HEK293T (cell line): ENCODE data around the gene ROCK1.

Experiments
- CTCF ChIA-PET: fragments of 350-600 bp; formaldehyde crosslinking; extraction: SDS; loops from one replicate; lab custom pipeline; 2021; ENCODE audit warnings: antibody characterized with exemption, inconsistent platforms; lab: Yijun Ruan, JAX
- POLR2A ChIA-PET: fragments of 350-600 bp; formaldehyde crosslinking; extraction: SDS; loops from one replicate; lab custom pipeline; 2020; ENCODE audit warnings: antibody characterized with exemption, inconsistent platforms; lab: Yijun Ruan, JAX
- DNase-seq: peaks from one replicate; pipeline ENCODE4 v3.0.0; 2012; ENCODE audit warnings: mixed read lengths; ENCODE audit errors: extremely low spot score
- ARNT ChIP-seq: fragments of 450-650 bp; IDR thresholded peaks from 2 replicates; pipeline ENCODE4 v1.6.1; 2017; ENCODE audit warnings: mild to moderate bottlenecking
- BHLHE40 ChIP-seq: fragments of 450-650 bp; IDR thresholded peaks from 2 replicates; pipeline ENCODE4 v1.6.1; 2016; ENCODE audit warnings: mild to moderate bottlenecking, moderate library complexity, borderline replicate concordance
- CTBP1 ChIP-seq: fragments of 450-650 bp; IDR thresholded peaks from 2 replicates; pipeline ENCODE4 v1.6.1; 2016; ENCODE audit warnings: borderline replicate concordance
- ELF4 ChIP-seq: fragments of 450-650 bp; IDR thresholded peaks from 2 replicates; pipeline ENCODE4 v1.6.1; 2017; ENCODE audit warnings: antibody characterized with exemption
- FOXA1 ChIP-seq: fragments of 450-650 bp; IDR thresholded peaks from 2 replicates; pipeline ENCODE4 v1.6.1; 2016; ENCODE audit warnings: mild to moderate bottlenecking
- FOXK2 ChIP-seq: fragments of 450-650 bp; IDR thresholded peaks from 2 replicates; pipeline ENCODE4 v1.6.1; 2016; ENCODE audit warnings: mild to moderate bottlenecking
- FOXM1 ChIP-seq: fragments of 450-650 bp; IDR thresholded peaks from 2 replicates; pipeline ENCODE4 v1.6.1; 2017; ENCODE audit warnings: mild to moderate bottlenecking, borderline replicate concordance
- HDGF ChIP-seq: fragments of 450-650 bp; IDR thresholded peaks from 2 replicates; pipeline ENCODE4 v1.6.1; 2017; ENCODE audit warnings: antibody characterized with exemption, borderline replicate concordance
- L3MBTL2 ChIP-seq: fragments of 450-650 bp; conservative IDR thresholded peaks from 2 replicates; pipeline ENCODE4 v1.6.1; 2016; ENCODE audit warnings: mild to moderate bottlenecking
- LEF1 ChIP-seq: fragments of 450-650 bp; IDR thresholded peaks from 2 replicates; pipeline ENCODE4 v1.6.1; 2017; ENCODE audit warnings: mild to moderate bottlenecking, borderline replicate concordance
- NFRKB ChIP-seq: fragments of 450-650 bp; IDR thresholded peaks from 2 replicates; pipeline ENCODE4 v1.6.1; 2016; ENCODE audit warnings: mild to moderate bottlenecking, moderate library complexity
- PKNOX1 ChIP-seq: fragments of 450-650 bp; IDR thresholded peaks from 2 replicates; pipeline ENCODE4 v1.6.1; 2016
- SP1 ChIP-seq: fragments of 450-650 bp; IDR thresholded peaks from 2 replicates; pipeline ENCODE4 v1.6.1; 2017
- SUZ12 ChIP-seq: fragments of 450-650 bp; IDR thresholded peaks from 2 replicates; pipeline ENCODE4 v1.6.1; 2016; ENCODE audit warnings: mild to moderate bottlenecking
- TARDBP ChIP-seq: fragments of 450-650 bp; IDR thresholded peaks from 2 replicates; pipeline ENCODE4 v1.6.1; 2016
- ZNF384 ChIP-seq: fragments of 450-650 bp; IDR thresholded peaks from 2 replicates; pipeline ENCODE4 v1.6.1; 2016

Gene ROCK1

GRCh38 chr18:21063011-21063410, 48.6 kb downstream of the ROCK1 start:
- POLR2A ChIA-PET, result no interaction called here
- DNase-seq, result no peak
- no peak for TF ChIP-seq L3MBTL2
- TF ChIP-seq FOXM1, result no peak
- TF ChIP-seq HDGF, result no peak
- TF ChIP-seq ARNT, result no peak
- no peak for TF ChIP-seq BHLHE40
- TF ChIP-seq SP1, result no peak
- no peak for TF ChIP-seq NFRKB
- TF ChIP-seq ELF4, result no peak
- no peak for TF ChIP-seq CTBP1
- no peak for TF ChIP-seq FOXK2
- CTCF ChIA-PET, result no interaction called here

- ChIA-PET CTCF (no interaction called here), POLR2A (no interaction called here)
- TF ChIP-seq SUZ12 (no peak), BHLHE40 (no peak), ARNT (no peak), PKNOX1 (no peak), ZNF384 (no peak), HDGF (no peak), FOXM1 (no peak), TARDBP (no peak), LEF1 (no peak), FOXA1 (no peak), SP1 (no peak), L3MBTL2 (no peak), FOXK2 (no peak), CTBP1 (no peak)
- no peak for DNase-seq
These were observed 54.5 kb downstream of the ROCK1 start for GRCh38 chr18:21057112-21057511.

- POLR2A ChIA-PET, result no interaction called here
- DNase-seq, result no peak
- no peak for TF ChIP-seq FOXM1
- no peak for TF ChIP-seq SP1
- TF ChIP-seq ZNF384, result no peak
- no peak for TF ChIP-seq ELF4
- no peak for TF ChIP-seq PKNOX1
- TF ChIP-seq BHLHE40, result no peak
- CTCF ChIA-PET, result no interaction called here
These were observed 55.1 kb downstream of the ROCK1 start for GRCh38 chr18:21056545-21056944.

- TF ChIP-seq SUZ12, result no peak
- no peak for TF ChIP-seq LEF1
- no peak for TF ChIP-seq NFRKB
- no peak for TF ChIP-seq HDGF
- TF ChIP-seq FOXA1, result no peak
- TF ChIP-seq BHLHE40, result no peak
- TF ChIP-seq L3MBTL2, result no peak
- TF ChIP-seq ELF4, result no peak
- no peak for TF ChIP-seq TARDBP
- TF ChIP-seq FOXM1, result no peak
- ChIA-PET POLR2A (no interaction called here), CTCF (no interaction called here)
- no peak for DNase-seq
These were observed 57.3 kb downstream of the ROCK1 start for GRCh38 chr18:21054252-21054821.

- DNase-seq, result no peak
- ChIA-PET CTCF (no interaction called here), POLR2A (no interaction called here)
- no peak for TF ChIP-seq L3MBTL2
- TF ChIP-seq BHLHE40, result no peak
- TF ChIP-seq ZNF384, result no peak
- TF ChIP-seq PKNOX1, result no peak
- no peak for TF ChIP-seq FOXK2
- no peak for TF ChIP-seq NFRKB
- no peak for TF ChIP-seq LEF1
- TF ChIP-seq SP1, result no peak
- no peak for TF ChIP-seq ELF4
These were observed 58.5 kb downstream of the ROCK1 start for GRCh38 chr18:21053127-21053526.

GRCh38 chr18:21052385-21052784, 59.2 kb downstream of the ROCK1 start:
- POLR2A ChIA-PET, result no interaction called here
- CTCF ChIA-PET, result no interaction called here
- no peak for DNase-seq
- TF ChIP-seq BHLHE40 (no peak), FOXM1 (no peak), NFRKB (no peak), HDGF (no peak)

GRCh38 chr18:21051620-21052019, 60.0 kb downstream of the ROCK1 start:
- no peak for DNase-seq
- POLR2A ChIA-PET, result no interaction called here
- TF ChIP-seq CTBP1, result no peak
- TF ChIP-seq TARDBP, result no peak
- no peak for TF ChIP-seq LEF1
- no peak for TF ChIP-seq PKNOX1
- no peak for TF ChIP-seq NFRKB
- no peak for TF ChIP-seq FOXM1
- TF ChIP-seq FOXA1, result no peak
- no peak for TF ChIP-seq ZNF384
- no peak for TF ChIP-seq ARNT
- no peak for TF ChIP-seq BHLHE40
- no peak for TF ChIP-seq L3MBTL2
- no peak for TF ChIP-seq HDGF
- TF ChIP-seq SP1, result no peak
- CTCF ChIA-PET, result no interaction called here
